NCI-H187 (cell line): ENCODE measurements around the gene ZDHHC14.
A peak's percentile ranks its signal among the peaks of the same experiment; 100 is the strongest.
"Not testable (repeated sequence)": the region's sequence is repeated elsewhere in the genome, so short reads cannot be mapped to it uniquely, and the experiment has no call there.

Experiments
- DNase-seq, 2 experiments: peaks; one replicate each; lab custom pipeline; 2025; lab: John Stamatoyannopoulos, UW

The ZDHHC14 gene

DNA sequence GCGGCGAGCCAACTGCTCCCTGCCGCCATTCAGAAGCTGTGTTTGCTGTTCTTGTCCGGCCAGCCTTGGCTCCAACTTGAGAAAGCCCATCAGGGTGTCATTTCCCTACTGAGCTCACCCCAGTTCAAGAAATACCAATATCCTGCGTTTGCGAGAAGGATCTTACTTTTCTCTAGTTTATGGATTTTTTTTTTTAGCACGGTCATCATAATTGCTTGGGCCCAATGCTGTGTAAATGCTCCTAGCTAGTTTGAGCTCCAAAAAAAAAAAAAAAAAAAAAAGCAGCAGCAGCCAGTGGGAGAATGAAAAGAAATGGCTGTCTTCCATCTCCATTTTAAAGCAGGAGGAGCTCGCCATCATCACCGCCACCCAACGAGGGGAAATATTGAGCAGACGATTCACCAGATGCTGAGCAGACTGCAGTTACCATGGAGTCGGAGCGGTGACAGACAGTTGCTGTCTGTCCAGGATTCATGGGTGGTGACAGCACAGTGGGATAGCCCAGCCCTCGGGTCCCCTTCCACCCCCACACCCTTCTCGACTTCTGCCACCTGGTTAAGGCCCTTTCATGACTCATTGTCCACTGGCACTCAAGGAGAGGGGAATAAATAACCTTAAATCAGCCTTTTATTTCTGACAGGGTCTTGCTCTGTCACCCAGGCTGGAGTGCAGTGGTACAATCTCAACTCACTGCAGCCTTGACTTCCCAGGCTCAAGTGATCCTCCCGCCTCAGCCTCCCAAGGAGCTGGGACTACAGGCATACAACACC, 309.6 kb downstream of the ZDHHC14 start:
- no peak for DNase-seq

DNA sequence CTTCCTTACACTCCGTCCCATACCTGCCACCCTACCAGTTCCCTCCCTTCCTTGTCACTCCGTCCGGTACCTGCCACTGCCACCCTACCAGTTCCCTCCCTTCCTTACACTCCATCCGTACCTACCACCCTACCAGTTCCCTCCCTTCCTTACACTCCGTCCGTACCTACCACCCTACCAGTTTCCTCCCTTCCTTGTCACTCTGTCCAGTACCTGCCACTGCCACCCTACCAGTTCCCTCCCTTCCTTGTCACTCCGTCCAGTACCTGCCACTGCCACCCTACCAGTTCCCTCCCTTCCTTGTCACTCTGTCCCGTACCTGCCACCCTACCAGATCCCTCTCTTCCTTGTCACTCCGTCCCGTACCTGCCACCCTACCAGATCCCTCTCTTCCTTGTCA, 310.6 kb downstream of the ZDHHC14 start:
- not testable (repeated sequence) for DNase-seq

DNA sequence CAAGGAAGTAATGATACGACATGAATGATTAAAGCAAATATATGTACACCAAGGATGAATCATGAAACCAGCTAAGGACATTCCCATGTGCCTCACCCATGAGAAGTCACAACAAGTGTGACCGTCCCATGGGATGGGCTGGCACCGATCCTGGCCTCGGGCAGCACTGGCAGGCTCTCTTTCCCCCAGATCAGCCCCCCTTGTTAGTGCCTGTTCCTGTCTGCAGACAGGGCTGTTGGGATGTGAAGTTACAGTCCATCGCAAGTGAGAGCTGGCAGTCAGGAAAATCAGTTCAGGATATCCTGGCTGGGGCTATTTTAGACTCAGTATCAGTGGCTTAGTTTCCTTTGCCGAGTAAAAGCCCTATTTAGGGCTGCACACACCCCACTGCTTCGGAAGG, 312.9 kb downstream of the ZDHHC14 start:
- DNase-seq: no peak

DNA sequence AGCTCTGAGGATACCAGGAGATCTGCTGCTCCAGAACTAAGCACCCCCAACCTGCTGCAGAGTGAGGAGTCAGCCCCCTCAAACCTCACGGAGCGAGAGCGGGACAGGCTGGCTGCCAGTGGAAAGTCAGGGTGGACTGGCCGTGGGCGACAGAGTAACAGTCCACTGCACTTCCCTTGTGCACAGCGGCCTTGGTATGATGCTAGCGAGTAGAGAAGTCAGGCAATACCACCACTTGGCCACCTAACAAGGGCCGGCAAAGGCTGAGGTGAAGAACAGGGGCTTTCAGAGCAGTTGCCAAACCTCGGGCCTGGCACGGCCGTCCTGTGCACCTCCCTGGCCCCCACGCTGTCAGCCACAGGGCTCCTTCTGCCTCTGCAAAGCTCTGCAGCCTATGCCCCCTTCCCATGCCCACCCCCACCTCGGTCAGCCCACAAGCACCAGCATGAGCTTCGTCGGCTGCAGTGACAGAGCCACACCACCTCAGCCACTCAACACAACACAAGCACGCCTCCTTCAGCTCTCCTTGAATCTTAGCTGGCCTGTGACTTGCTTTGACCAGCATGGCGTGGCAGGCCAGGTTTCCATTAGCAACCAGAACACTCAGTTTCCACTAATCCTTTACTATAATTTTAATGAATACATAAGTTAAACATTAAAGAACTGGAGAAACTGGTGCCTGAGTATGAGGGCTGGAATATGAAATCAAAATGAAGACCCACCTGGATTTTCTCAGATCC, 314.5 kb downstream of the ZDHHC14 start:
- no peak for DNase-seq

DNA sequence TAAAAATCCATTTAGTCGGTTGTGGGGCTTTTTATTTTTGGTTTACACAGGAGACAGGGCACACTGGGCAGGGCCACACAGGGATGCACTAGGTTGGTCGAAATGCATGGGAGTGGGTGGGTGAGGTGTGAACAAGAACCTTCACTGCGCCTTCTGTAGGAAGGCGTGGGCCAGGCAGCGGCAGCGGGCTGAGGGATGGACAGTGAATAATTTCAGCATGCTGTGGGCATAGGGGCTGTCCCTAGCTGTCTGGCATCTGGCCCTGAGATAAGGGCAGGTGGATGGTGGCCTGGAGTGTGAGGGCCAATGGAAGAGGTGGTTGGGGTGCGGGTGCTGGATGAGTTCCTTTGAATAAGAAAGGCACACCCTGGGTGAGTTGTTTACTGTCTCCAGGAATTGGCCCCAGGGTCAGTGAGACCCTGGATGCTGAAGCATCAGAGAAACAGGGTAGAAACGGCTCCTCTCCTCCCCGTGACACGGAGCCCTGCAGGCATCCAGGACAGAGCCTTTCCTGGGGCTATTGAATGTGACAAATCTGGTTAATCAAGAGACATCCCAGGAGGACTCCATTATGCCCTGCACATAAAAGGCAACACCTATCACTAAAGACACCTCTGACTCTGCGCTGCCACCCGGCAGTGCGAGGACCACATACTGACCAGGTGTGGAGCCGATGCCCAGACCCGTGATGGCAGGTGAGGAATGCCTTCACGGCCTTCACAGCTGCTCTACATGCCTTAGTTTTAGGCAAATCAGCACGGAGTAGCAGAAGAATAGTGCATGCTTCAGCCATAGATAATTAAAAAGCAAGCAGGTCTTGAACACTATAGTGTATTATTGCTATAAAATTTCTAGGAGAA, 319.0 kb downstream of the ZDHHC14 start:
- DNase-seq: no peak

DNA sequence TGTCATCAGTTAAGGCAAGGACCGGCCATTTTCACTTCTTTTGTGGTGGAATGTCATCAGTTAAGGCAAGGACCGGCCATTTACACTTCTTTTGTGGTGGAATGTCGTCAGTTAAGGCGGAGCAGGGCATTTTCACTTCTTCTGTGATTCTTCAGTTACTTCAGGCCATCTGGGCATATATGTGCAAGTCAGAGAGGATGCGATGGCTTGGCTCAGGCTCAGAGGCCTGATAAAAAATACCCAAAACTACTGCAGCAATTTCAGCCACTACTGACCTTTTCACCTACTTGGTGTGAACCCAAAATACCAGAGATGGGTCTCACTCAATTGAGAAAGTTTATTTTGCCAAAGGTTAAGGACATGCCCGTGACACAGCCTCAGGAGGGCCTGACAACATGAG, 325.4 kb downstream of the ZDHHC14 start:
- DNase-seq: not testable (repeated sequence)

DNA sequence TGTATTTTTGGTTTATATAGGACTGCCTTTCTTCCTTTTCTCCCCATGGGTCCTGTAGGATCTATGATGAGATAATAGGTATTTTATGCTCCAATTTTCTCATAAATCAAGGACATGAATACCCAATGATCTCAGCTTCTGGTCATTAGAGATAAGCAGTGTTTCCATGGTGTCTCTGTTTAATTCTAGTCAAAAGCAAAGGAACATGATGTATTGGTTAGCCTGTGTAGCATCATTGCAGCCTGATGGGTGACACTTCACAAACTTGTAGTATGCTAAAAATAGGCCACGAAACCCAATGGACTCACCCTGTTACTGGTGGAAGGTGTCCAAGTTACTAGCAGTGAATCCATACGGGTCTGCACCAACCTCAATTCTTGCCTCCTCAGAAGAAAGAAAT, 325.9 kb downstream of the ZDHHC14 start:
- no peak for DNase-seq

DNA sequence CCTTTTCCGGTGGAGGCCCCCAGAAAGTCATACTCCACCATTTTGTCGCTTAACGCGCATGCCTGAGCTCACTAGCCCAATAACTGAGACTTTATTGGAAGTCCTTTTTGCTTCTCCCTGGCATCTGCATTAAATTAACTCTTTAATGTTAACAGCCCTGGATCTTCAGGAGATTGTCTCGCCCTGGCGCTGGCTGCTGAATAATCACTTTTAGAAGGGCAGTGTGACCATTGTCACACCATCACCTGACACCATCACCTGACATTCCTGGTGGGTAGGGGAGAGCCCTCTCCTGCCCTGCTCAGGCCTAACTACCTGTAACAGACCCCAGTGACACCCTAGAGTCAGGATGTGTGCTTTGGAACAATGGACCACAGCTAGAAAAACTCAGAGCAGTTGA, 326.6 kb downstream of the ZDHHC14 start:
- DNase-seq: no peak

DNA sequence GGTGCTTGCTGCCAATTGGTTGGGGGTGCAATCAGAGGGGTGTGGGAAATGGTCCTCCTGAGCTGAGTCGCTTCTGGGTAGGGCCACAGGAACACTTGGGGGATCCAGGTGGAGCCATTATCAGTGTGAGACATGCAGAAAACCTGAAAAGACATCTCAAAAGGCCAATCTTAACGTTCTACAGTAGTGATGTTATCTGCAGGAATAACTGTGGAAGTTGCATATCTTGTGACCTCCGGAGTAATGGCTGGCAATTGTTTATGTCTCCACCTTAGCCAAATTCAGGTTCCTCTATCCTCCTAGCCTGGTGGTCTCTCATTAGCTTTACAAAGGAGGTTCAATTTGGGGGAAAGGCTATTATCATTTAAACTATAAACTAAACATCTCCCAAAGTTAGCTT, 327.2 kb downstream of the ZDHHC14 start:
- DNase-seq: no peak

DNA sequence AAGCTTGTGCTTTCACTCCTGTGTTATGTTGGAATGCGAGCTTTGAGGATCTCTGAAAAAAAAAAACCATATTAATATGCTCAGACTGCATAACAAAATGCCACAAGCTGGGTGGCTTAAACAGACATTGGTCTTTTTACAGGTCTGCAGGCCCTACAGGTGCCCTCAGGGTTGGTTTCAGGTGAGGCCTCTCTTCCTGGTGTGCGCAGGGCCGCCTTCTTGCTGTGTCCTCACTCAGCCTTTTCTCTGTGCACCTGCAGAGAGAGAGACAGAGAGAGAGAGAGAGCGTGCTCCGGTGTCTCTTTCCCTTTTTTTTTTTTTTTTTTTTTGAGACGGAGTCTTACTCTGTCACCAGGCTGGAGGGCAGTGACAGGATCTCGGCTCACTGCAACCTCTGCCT, 327.9 kb downstream of the ZDHHC14 start:
- DNase-seq: no peak

DNA sequence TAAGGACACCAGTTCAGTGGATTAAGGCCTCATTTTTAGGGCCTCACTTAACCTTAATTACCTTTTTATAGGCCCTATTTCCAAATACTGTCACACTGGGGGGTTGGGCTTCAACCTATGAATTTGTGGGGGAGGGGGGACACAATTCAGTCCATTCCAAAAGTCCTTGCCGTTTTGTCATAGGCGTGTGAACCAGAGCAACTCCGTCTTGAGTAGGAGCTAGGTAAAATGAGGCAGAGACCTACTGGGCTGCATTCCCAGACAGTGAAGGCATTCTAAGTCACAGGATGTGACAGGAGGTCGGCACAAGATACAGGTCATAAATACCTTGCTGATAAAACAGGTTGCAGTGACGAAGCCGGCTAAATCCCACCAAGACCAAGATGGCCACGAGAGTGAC, 328.6 kb downstream of the ZDHHC14 start:
- no peak for DNase-seq

DNA sequence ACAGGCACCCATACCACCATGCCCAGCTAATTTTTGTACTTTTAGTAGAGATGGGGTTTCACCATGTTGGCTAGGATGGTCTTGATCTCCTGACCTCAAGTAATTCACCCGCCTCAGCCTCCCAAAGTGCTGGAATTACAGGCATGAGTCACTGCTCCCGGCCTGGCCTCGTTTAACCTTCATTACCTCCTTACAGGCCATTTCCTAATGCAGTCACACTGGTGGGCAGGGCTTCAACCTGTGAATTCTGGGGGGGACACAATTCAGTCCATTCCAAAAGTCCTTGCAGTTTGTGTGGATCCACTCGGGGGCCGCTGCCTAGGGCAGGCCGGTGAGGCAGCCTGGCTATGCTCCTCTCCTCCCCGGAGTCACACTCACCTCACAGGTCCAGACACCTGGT, 329.6 kb downstream of the ZDHHC14 start:
- DNase-seq: no peak

DNA sequence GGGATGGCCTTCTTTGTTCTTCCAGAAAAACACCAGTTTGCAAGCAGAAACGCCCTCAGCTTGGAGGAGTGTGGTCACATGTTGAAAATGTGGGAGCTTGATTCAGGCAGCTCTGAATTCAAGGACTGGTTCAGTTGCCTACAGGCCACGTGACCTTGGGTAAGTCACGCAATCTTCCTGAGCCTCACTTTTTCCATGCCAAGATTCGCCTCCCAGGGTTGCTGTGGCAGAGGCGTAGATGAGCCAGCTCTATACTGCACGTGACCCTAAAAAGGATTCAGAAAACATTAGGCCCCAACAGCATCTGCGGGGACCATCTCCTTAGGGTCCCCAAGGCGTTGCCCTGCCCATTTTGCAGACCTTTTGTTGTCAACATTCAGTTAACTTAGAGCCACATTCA, 330.1 kb downstream of the ZDHHC14 start:
- no peak for DNase-seq

DNA sequence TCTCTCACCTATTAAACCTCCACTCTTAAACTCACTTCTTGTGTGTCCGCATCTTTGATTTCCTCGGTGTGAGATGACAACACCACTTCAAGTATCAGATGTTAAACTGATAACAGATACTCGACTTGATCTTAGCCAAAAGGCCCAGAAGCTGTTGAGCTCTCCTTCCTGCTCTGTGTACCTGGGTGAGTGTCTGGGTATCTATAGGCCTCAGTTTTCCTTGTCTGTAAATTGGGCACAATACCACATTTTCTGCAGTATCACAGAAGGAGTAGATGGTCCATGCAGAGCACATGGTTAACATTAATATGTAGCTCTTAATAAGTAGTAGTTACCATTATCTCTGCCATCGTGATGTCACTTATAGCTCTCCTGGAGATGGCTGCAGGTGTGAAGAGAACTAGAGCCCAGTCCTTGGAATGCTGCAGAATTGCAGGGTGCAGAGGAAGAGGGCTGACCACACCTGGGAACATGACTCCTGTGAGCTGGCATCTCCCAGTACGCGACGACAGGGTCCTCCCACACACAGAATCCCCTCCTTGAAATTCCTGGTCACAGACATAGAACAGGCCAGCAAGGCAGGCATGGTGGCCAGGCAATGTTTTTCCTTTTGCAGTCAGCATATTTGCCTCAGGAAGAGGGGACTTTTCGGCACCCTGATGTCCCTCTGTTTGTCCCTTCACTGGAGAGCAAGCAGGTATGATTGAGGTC, 331.8 kb downstream of the ZDHHC14 start:
- DNase-seq: peak in 1 of 2 experiments; percentile 42

DNA sequence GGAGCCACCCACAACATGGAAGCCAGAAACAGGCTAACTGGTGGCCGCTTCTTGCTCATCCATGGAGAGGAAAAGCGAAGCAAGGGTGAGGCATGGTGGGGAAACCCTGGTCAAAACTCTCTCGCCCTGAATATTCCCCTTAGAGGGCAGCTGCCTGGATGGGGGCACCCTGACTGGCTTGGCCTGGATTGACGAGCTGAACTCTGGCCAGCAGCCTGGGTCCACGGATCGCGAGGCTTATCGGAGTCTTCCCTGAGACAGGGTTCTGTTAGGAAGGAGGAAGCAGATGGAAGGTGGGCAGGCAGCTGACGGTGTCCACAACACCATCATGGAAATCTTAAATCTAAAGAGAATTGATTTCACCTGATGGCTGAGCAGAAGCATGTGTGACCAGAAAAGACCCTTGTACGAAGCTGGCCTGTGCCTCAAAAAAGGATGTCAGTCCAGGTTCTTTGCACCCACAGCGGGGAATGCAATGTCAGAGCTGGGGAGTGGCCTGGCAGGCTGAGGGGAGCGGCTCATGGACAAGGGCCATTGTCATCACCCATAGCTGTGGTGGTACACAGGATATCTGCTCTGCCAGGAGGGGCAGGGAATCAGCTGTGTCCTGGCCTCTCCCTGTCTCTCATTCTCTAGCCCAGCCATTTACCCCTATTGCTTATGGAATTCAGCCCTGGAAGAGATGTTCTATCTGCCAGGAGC, 332.6 kb downstream of the ZDHHC14 start:
- DNase-seq: no peak

DNA sequence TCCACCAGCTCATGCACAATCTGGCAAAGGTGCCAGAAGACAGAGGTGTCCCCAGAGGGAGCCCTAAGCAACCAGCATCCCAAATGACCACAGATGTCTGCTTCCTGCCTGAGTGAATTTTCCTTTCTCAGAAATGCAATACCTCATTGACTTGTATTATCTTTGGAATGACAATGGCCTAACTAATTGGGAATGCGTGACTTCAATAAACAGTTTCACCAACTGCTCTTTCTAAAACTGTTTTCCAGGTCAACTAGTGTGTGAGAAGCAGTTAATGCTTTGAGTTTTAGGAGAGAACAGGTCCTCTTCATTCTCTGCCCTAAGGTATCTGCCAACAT, 333.1 kb downstream of the ZDHHC14 start:
- DNase-seq: no peak

DNA sequence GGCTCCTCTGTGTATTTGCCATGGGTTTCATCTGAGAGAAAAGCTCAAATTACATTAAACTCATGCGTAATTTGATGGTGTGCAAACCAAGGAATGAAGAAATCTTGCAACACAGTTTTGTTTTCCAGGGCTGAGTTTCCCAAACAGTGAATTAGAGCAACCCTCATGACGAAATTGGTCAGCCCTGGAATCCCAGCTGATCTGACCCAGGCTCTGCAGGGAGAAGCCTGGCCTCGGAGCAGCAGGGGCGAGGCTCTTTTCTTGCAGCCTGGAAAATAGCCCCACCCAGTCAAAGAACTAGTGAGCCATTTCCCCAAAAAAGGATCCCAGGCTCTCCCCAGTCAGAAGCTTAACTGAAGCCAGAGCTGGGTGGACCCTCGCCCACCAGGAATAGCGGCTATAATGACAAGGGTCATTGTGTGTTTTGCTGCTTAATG, 334.8 kb downstream of the ZDHHC14 start:
- no peak for DNase-seq

DNA sequence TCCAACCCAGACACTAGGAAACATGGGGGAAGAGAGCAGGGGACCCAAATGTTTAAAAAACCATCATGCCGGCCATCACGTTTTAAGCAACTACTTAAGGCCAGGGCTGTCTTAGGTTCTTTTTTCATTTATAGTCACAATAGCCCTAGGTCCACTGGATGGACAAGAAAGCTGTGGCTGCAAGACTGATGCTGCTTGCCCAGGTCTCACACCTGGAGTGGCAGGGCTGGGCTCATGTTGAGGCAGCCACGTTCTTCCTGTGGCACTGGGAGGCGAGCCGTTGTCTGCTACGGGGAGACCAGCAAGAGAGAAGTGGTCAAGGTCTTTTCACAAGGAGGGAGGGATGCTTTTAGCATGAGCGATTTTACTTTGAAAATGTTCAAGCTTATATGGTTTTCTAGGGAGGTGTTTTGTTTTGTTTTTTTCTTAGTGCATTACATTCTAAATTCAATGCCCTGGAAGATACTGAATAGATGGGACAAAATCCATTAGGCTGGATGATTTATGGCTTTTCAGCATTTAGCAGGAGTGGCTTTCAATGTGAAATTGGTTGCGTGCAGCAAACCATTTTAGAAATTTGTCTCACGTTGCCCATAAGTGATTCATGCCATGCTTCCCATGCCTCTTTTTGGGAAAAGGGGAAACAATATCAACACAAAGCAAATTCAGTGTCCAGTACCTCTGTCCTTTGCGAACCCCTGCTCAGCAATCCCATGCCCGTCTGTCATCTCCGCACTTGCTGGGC, 335.4 kb downstream of the ZDHHC14 start:
- DNase-seq: peak; percentile 44 to 62

DNA sequence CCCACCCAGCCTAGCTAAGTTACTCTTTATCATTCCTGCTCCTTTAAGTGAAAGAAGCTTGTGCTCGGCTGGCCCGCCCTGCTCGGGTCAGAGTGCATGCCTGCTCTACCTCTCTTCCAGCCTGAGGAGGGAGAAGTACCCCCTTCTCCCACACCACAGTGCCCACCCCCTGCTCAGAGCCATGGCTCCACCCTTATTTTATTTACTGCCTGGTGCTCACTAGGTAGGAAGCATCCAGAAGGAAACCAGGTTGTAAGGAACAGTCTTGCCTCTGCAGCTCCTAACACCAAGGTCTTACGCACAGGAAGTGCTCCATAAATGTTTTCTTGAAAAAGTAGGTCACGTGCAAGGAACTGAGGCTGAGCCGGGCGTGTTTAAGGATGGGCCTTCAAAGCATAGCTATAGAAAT, 336.4 kb downstream of the ZDHHC14 start:
- DNase-seq: no peak

DNA sequence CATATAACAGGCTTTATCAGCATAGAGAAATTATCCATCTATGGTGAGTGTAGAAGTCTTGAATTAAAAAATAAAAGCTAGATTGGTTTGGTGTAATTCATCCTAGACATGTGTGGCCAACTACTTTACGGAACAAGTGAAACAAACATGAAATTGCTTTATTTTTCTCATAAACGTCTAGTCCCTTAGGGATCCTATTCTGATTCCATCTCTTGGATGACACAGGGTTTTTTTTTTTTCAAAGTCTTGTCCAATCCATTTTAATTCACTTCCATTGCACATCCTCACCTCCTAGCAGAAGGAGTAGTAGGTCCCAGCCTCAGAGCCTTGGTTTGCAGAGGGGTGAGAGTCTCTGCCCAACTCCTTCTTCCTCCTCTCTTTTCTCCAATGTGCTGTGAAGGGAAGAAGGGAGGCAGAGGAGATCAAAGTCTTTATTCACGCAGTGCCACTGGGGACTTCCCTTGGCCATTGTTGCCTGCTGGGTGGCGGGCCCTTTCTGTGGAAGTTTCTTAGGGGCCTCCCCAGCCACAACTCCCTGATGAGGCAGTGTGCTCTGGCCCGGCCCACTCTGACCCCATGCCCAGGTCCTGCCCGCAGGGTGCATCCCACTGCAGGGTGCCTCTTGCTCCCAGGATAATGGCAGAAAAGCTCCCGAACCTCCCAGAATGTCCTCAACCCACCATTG, 337.7 kb downstream of the ZDHHC14 start:
- DNase-seq: no peak
